Neural progenitor cell (in vitro differentiated cells): Measurements from ENCODE around the gene PLCL1. TPM values are rescaled to one million over a fixed set of nuclear protein-coding genes. Genes with fewer than 3 reads are reported as not detected.

Experiments used
- DNase-seq: peaks from one replicate; pipeline ENCODE4 v3.0.0-alpha.2; 2016; ENCODE audit warnings: low spot score
- H2AFZ ChIP-seq: fragments of 200-600 bp; sonication (generic); replicated peaks from 2 replicates; pipeline ENCODE4 v1.6.1; 2016; ENCODE audit warnings: antibody characterized with exemption
- H3F3A ChIP-seq: fragments of 200-600 bp; sonication (generic); 2 replicates; pipeline ENCODE4 v1.6.1; 2016; ENCODE audit warnings: antibody characterized with exemption, low read depth
- H3K27ac ChIP-seq: fragments of 200-600 bp; sonication (generic); 2 replicates; pipeline ENCODE4 v1.5.1; 2016; ENCODE audit warnings: mild to moderate bottlenecking
- H3K27me3 ChIP-seq: fragments of 200-600 bp; sonication (generic); 2 replicates; pipeline ENCODE4 v1.6.1; 2016; ENCODE audit warnings: mild to moderate bottlenecking, moderate library complexity
- H3K36me3 ChIP-seq: fragments of 200-600 bp; sonication (generic); 2 replicates; pipeline ENCODE4 v1.5.1; 2016
- H3K4me1 ChIP-seq: fragments of 200-600 bp; sonication (generic); 2 replicates; pipeline ENCODE4 v1.6.1; 2016; ENCODE audit warnings: mixed run types
- H3K4me2 ChIP-seq: fragments of 200-600 bp; sonication (generic); 2 replicates; pipeline ENCODE4 v1.6.1; 2016
- H3K4me3 ChIP-seq: fragments of 200-600 bp; sonication (generic); 2 replicates; pipeline ENCODE4 v1.5.1; 2016
- H3K79me2 ChIP-seq: fragments of 200-600 bp; sonication (generic); 2 replicates; pipeline ENCODE4 v1.6.1; 2016; ENCODE audit warnings: low read depth
- H3K9ac ChIP-seq: fragments of 200-600 bp; sonication (generic); 2 replicates; pipeline ENCODE4 v1.6.1; 2016
- H3K9me3 ChIP-seq: fragments of 200-600 bp; sonication (generic); 2 replicates; pipeline ENCODE4 v1.5.1; 2016; ENCODE audit warnings: low read depth
- H4K20me1 ChIP-seq: fragments of 200-600 bp; sonication (generic); 2 replicates; pipeline ENCODE4 v1.6.1; 2016; ENCODE audit warnings: low read depth
- H3K27ac Mint-ChIP-seq: 3 replicates; pipeline ENCODE4 v1.8.0; 2021; ENCODE audit warnings: mixed read lengths
- H3K27me3 Mint-ChIP-seq: 2 replicates; pipeline ENCODE4 v1.8.0; 2022; ENCODE audit warnings: low read depth, mild to moderate bottlenecking, inconsistent platforms, moderate library complexity, mixed read lengths; ENCODE audit not compliant: insufficient read depth
- H3K36me3 Mint-ChIP-seq: 3 replicates; pipeline ENCODE4 v1.8.0; 2021; ENCODE audit warnings: mixed read lengths
- H3K4me1 Mint-ChIP-seq: 3 replicates; pipeline ENCODE4 v1.8.0; 2021; ENCODE audit warnings: mixed read lengths
- H3K4me3 Mint-ChIP-seq: 3 replicates; pipeline ENCODE4 v1.8.0; 2021; ENCODE audit warnings: mild to moderate bottlenecking, moderate library complexity, mixed read lengths
- H3K9me3 Mint-ChIP-seq: 3 replicates; pipeline ENCODE4 v1.8.0; 2020; ENCODE audit warnings: mixed read lengths
- CTCF ChIP-seq: fragments of 200-600 bp; sonication (generic); IDR thresholded peaks from 2 replicates; pipeline ENCODE4 v1.5.1; 2017; ENCODE audit warnings: antibody characterized with exemption, mild to moderate bottlenecking
- EZH2 ChIP-seq: fragments of 200-600 bp; sonication (generic); IDR thresholded peaks from 2 replicates; pipeline ENCODE4 v1.6.1; 2017; ENCODE audit warnings: antibody characterized with exemption, mild to moderate bottlenecking, moderate library complexity
- EZH2phosphoT487 ChIP-seq: fragments of 200-600 bp; sonication (generic); IDR thresholded peaks from 2 replicates; pipeline ENCODE4 v1.6.1; 2017; ENCODE audit warnings: antibody characterized with exemption
- total RNA-seq: library from RNA; depleted of rRNA; stranded (reverse); fragments of >200 nt; gene quantifications from 2 replicates; pipeline ENCODE4 v1.2.3, GENCODE V29; 2015; ENCODE audit warnings: low replicate concordance

The PLCL1 gene
- total RNA-seq, 1 donor from 2014 or later, result 0.41 TPM

- Histone ChIP-seq H3K4me1 (peaks cover 12% of the 10 kb centered on the region), H4K20me1 (no peaks in the 10 kb centered on the region), H3K4me2 (no peak overlapping the region), H3K9me3 (no peaks in the 10 kb centered on the region), H3K79me2 (no peaks in the 10 kb centered on the region), H3K4me3 (no peak overlapping the region), H3K27ac (no peak overlapping the region), H2AFZ (no peak overlapping the region), H3K9ac (no peak overlapping the region), H3K27me3 (no peaks in the 10 kb centered on the region), H3K36me3 (no peaks in the 10 kb centered on the region), H3F3A (no peaks in the 10 kb centered on the region)
- no peak overlapping the region for H3K4me3 Mint-ChIP-seq
- no peaks in the 10 kb centered on the region for H3K27me3 Mint-ChIP-seq
- H3K9me3 Mint-ChIP-seq, result no peaks in the 10 kb centered on the region
- peaks cover 21% of the 10 kb centered on the region for H3K4me1 Mint-ChIP-seq
- no peak for DNase-seq
- H3K27ac Mint-ChIP-seq, result no peak overlapping the region
- TF ChIP-seq EZH2phosphoT487 (no peak), EZH2 (no peak), CTCF (no peak)
- no peaks in the 10 kb centered on the region for H3K36me3 Mint-ChIP-seq
Measured at GRCh38 chr2:197869041-197869440, 64.6 kb downstream of the PLCL1 start.

GRCh38 chr2:197869501-197870111, 65.2 kb downstream of the PLCL1 start:
- H3K9me3 Mint-ChIP-seq, result no peaks in the 10 kb centered on the region
- no peaks in the 10 kb centered on the region for H3K36me3 Mint-ChIP-seq
- no peak overlapping the region for H3K4me3 Mint-ChIP-seq
- no peak overlapping the region for H3K9ac ChIP-seq
- no peaks in the 10 kb centered on the region for H3K27me3 Mint-ChIP-seq
- H3K4me1 Mint-ChIP-seq, result peaks cover 21% of the 10 kb centered on the region
- no peaks in the 10 kb centered on the region for H3F3A ChIP-seq
- peaks cover 12% of the 10 kb centered on the region for H3K4me1 ChIP-seq
- H3K36me3 ChIP-seq, result no peaks in the 10 kb centered on the region
- H3K79me2 ChIP-seq, result no peaks in the 10 kb centered on the region
- H3K27me3 ChIP-seq, result no peaks in the 10 kb centered on the region
- no peak overlapping the region for H3K4me3 ChIP-seq
- no peak overlapping the region for H3K27ac ChIP-seq
- DNase-seq, result no peak
- no peaks in the 10 kb centered on the region for H3K9me3 ChIP-seq
- no peak overlapping the region for H2AFZ ChIP-seq
- no peaks in the 10 kb centered on the region for H4K20me1 ChIP-seq
- no peak overlapping the region for H3K4me2 ChIP-seq
- TF ChIP-seq EZH2 (no peak), EZH2phosphoT487 (no peak), CTCF (no peak)
- no peak overlapping the region for H3K27ac Mint-ChIP-seq

GRCh38 chr2:197870137-197870536, 65.7 kb downstream of the PLCL1 start:
- H3F3A ChIP-seq, result no peaks in the 10 kb centered on the region
- no peak overlapping the region for H3K27ac Mint-ChIP-seq
- H3K27me3 Mint-ChIP-seq, result no peaks in the 10 kb centered on the region
- no peaks in the 10 kb centered on the region for H3K36me3 Mint-ChIP-seq
- no peak overlapping the region for H3K4me2 ChIP-seq
- DNase-seq, result no peak
- TF ChIP-seq CTCF (no peak), EZH2 (no peak)
- no peak overlapping the region for H3K4me3 ChIP-seq
- no peaks in the 10 kb centered on the region for H4K20me1 ChIP-seq
- H2AFZ ChIP-seq, result no peak overlapping the region
- H3K4me3 Mint-ChIP-seq, result no peak overlapping the region
- no peaks in the 10 kb centered on the region for H3K27me3 ChIP-seq
- no peak overlapping the region for H3K27ac ChIP-seq
- H3K9ac ChIP-seq, result no peak overlapping the region
- H3K36me3 ChIP-seq, result no peaks in the 10 kb centered on the region
- H3K9me3 ChIP-seq, result no peaks in the 10 kb centered on the region
- peaks cover 12% of the 10 kb centered on the region for H3K4me1 ChIP-seq
- peaks cover 21% of the 10 kb centered on the region for H3K4me1 Mint-ChIP-seq
- H3K9me3 Mint-ChIP-seq, result no peaks in the 10 kb centered on the region
- no peaks in the 10 kb centered on the region for H3K79me2 ChIP-seq
